GM18951 (cell line): ENCODE results near the gene RANBP9.

Experiments
- POLR2A ChIP-seq: IDR thresholded peaks from 4 replicates; pipeline ENCODE4 v1.6.1; 2011; ENCODE audit warnings: mild to moderate bottlenecking; ENCODE audit not compliant: insufficient read length, insufficient read depth; ENCODE audit errors: extremely low read depth
- in situ Hi-C: fragments of 300-500 bp; cut with MboI; formaldehyde crosslinking; loops from one replicate; pipeline ENCODE4 v1.12.0; 2022; ENCODE audit warnings: low sequenced_read_pairs, mixed read lengths, inconsistent platforms; ENCODE audit not compliant: unreplicated experiment

The RANBP9 gene

GRCh38 chr6:13664703-13665352, 46.8 kb downstream of the RANBP9 start:
- no peak for TF ChIP-seq POLR2A
- in situ Hi-C loops: no loop called here

GRCh38 chr6:13663986-13664385, 47.6 kb downstream of the RANBP9 start:
- no peak for TF ChIP-seq POLR2A
- in situ Hi-C loops: no loop called here

GRCh38 chr6:13662651-13663334, 48.8 kb downstream of the RANBP9 start:
- in situ Hi-C loops: no loop called here
- no peak for TF ChIP-seq POLR2A

- TF ChIP-seq POLR2A: no peak
- in situ Hi-C loops: no loop called here
Measured at GRCh38 chr6:13661647-13662046, 50.0 kb downstream of the RANBP9 start.

DNA sequence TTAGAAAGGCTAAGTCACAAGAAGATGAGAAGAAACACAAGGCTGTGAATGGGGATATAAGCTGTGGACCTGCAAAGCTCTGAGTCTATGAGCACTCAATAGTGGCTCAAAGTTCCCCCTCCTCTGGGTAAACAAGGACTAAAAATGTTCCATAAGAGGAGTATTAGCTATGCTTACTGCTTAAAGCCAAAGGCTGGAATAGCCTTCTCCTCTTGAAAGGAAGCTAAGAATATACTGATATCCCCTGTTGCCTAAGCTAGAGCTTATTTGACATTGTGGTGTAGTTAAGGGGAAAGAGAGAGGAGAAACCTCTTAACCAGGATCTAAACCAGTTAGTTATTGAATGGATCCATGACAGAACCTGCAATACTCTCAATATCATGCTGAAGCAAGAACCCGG, 50.7 kb downstream of the RANBP9 start:
- in situ Hi-C loops: no loop called here

GRCh38 chr6:13660273-13660672, 51.4 kb downstream of the RANBP9 start:
- no peak for TF ChIP-seq POLR2A
- in situ Hi-C loops: no loop called here

More for the DNA sequence above, 50.7 kb downstream of the RANBP9 start:
- TF ChIP-seq POLR2A: no peak

DNA sequence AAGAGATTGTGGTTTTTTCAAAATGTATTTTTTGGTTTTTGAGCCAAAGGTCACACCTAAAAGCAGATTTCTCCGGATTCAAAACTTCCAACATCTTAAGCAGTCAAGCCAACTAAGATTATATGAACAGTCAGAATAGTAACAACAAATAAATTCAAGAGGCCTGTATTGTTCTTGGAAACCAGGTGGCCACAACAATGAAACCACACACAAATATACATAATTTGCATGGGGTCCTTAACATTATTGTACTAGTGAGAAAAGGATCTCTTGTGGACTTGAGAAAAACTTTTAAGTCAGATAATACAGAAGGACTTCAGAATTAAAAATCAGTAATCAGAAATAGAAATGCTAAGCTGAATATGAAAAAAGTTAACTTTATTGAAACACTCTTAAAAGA, 55.9 kb downstream of the RANBP9 start:
- no peak for TF ChIP-seq POLR2A
- in situ Hi-C loops: no loop called here

DNA sequence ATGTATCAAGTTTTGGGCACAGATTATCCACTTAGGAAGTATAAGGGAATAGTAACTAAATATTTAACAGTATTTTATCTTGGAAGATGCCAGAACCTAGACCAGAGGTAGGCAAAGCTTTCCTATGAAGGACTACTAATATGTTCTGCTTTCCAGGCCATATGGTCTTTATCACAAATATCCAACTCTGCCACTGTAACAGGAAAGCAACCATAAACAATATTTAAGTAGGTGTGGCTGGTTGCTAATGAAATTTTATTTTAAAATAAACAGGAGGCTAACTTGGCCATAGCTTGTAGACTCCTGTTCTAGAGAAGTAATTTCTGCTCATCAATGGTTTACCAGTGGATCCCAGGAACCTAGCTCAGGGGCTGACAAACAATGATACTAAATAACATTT, 57.1 kb downstream of the RANBP9 start:
- in situ Hi-C loops: no loop called here
- no peak for TF ChIP-seq POLR2A

DNA sequence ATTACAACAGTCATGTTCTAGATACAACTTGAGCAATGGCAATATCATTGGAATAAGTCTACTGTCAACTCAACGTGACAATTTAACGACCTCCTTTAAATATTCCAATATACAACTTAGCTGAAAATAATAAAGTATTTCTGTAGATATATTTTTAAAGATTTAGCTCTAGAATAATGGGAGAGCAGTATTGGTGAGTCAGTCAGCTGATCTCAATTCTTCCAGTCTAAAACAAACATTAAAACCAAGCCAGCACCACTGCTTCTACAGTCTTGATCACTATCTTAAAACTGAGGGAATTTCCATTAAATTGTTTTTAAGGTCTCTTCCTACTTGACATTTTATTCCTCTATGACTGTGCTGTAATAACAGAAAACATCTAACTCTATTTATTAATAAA, 58.3 kb downstream of the RANBP9 start:
- in situ Hi-C loops: no loop called here
- TF ChIP-seq POLR2A: no peak

- in situ Hi-C loops: no loop called here
- no peak for TF ChIP-seq POLR2A
Measured at GRCh38 chr6:13649393-13649792, 62.2 kb downstream of the RANBP9 start.

- TF ChIP-seq POLR2A: no peak
- in situ Hi-C loops: no loop called here
Measured at GRCh38 chr6:13648850-13649249, 62.8 kb downstream of the RANBP9 start.

- no peak for TF ChIP-seq POLR2A
- in situ Hi-C loops: no loop called here
Measured at GRCh38 chr6:13643125-13643524, 68.5 kb downstream of the RANBP9 start.

DNA sequence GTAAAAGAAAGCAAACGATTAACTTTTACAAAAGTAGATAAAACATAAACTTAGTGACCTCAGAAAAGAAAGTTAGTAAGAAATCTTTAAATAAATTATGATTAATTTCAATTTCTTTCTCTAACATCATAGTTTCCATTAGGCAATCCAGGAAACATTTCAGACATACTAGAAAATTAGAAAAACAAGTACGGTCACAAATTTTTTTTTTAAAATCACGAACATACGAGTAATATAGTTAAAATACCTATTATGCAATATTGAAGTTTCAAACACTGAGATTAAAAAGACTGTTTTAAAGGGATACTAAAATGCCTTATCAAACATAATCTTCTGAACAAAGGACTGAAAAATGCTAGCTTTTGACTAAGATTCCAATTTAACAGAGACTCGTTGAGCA, 70.3 kb downstream of the RANBP9 start:
- no peak for TF ChIP-seq POLR2A
- in situ Hi-C loops: no loop called here

DNA sequence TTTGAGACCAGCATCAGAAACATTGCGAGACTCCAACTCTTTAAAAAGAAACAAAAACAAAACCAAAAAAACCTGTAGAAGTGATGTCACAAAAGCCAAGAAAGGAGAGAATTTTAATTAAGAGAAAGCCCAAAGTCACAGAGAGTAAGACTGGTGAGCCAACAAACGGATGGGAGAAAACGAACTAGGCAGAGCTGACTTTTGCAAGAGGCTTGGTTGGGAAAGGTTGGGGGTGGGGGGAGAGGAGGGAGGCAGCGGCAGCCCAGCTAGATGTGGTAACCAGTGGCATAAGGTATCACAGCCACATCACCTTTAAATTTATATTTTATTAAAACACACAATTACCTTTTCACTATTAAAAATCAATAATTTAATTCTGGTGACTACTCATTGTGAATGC, 73.0 kb downstream of the RANBP9 start:
- no peak for TF ChIP-seq POLR2A
- in situ Hi-C loops: no loop called here

- in situ Hi-C loops: no loop called here
- no peak for TF ChIP-seq POLR2A
Measured at GRCh38 chr6:13638014-13638413, 73.6 kb downstream of the RANBP9 start.
